GM23338 (cell line): Measurements from ENCODE around the gene EBNA1BP2. TPM values are rescaled to one million over a fixed set of nuclear protein-coding genes. Genes with fewer than 3 reads are reported as not detected.

Source experiments
- ATAC-seq: fragments of 200-7000 bp; cut with Tn5 transposase; 3 replicates; pipeline ENCODE4 v1.9.1; 2020
- DNase-seq: peaks from one replicate; pipeline ENCODE4 v3.0.0-alpha.2; 2015; ENCODE audit warnings: low spot score
- H2AFZ ChIP-seq: fragments of 200-600 bp; sonication (generic); 2 replicates; pipeline ENCODE4 v1.8.0; 2016; ENCODE audit warnings: antibody characterized with exemption, mild to moderate bottlenecking, moderate library complexity
- H3F3A ChIP-seq: fragments of 200-600 bp; sonication (generic); replicated peaks from 2 replicates; pipeline ENCODE4 v1.8.0; 2017; ENCODE audit warnings: antibody characterized with exemption, mixed run types, low read depth
- H3K27ac ChIP-seq: fragments of 200-600 bp; sonication (generic); 2 replicates; pipeline ENCODE4 v1.6.1; 2016; ENCODE audit warnings: low read depth
- H3K27me3 ChIP-seq: fragments of 200-600 bp; sonication (generic); 2 replicates; pipeline ENCODE4 v1.8.0; 2016; ENCODE audit warnings: mild to moderate bottlenecking, mixed run types, moderate library complexity; ENCODE audit not compliant: insufficient read depth
- H3K36me3 ChIP-seq: fragments of 200-600 bp; sonication (generic); 2 replicates; pipeline ENCODE4 v1.8.0; 2016; ENCODE audit warnings: mild to moderate bottlenecking; ENCODE audit not compliant: insufficient read depth
- H3K4me1 ChIP-seq: fragments of 200-600 bp; sonication (generic); 2 replicates; pipeline ENCODE4 v1.8.0; 2016; ENCODE audit warnings: mild to moderate bottlenecking, moderate library complexity; ENCODE audit not compliant: insufficient read depth
- H3K4me2 ChIP-seq: fragments of 200-600 bp; sonication (generic); 2 replicates; pipeline ENCODE4 v1.7.1; 2017; ENCODE audit warnings: mixed run types
- H3K4me3 ChIP-seq: fragments of 200-600 bp; sonication (generic); 2 replicates; pipeline ENCODE4 v1.6.1; 2016; ENCODE audit warnings: mixed run types
- H3K79me2 ChIP-seq: fragments of 200-600 bp; sonication (generic); replicated peaks from 2 replicates; pipeline ENCODE4 v1.8.0; 2017; ENCODE audit warnings: mild to moderate bottlenecking; ENCODE audit not compliant: insufficient read depth
- H3K9me2 ChIP-seq: fragments of 200-600 bp; sonication (generic); 2 replicates; pipeline ENCODE4 v1.8.0; 2017; ENCODE audit not compliant: insufficient read depth
- H4K20me1 ChIP-seq: fragments of 200-600 bp; sonication (generic); replicated peaks from 2 replicates; pipeline ENCODE4 v1.8.0; 2017; ENCODE audit warnings: mild to moderate bottlenecking; ENCODE audit not compliant: insufficient read depth
- H3K27ac Mint-ChIP-seq: 2 replicates; pipeline ENCODE4 v1.8.0; 2020; ENCODE audit warnings: inconsistent platforms, mild to moderate bottlenecking, moderate library complexity, mixed read lengths
- H3K27me3 Mint-ChIP-seq: 3 replicates; pipeline ENCODE4 v1.8.0; 2022; ENCODE audit warnings: low read depth, mild to moderate bottlenecking, moderate library complexity, mixed read lengths, inconsistent platforms; ENCODE audit not compliant: insufficient read depth, poor library complexity
- H3K36me3 Mint-ChIP-seq: 3 replicates; pipeline ENCODE4 v1.8.0; 2021; ENCODE audit warnings: low read depth, mild to moderate bottlenecking, inconsistent platforms, moderate library complexity, mixed read lengths
- H3K4me1 Mint-ChIP-seq: 3 replicates; pipeline ENCODE4 v1.8.0; 2020; ENCODE audit warnings: mild to moderate bottlenecking, inconsistent platforms, mixed read lengths
- H3K4me3 Mint-ChIP-seq: 3 replicates; pipeline ENCODE4 v1.8.0; 2021; ENCODE audit warnings: moderate library complexity, mild to moderate bottlenecking, inconsistent platforms, mixed read lengths
- H3K9me3 Mint-ChIP-seq: 3 replicates; pipeline ENCODE4 v1.8.0; 2020; ENCODE audit warnings: moderate library complexity, mild to moderate bottlenecking, inconsistent platforms, mixed read lengths
- CTCF ChIP-seq, 2 experiments: fragments of 200-600 bp in 1 of 2; sonication (generic) in 1 of 2; conservative IDR thresholded peaks; 2 replicates each; pipeline versions ENCODE4 v1.5.1 to v1.6.1; 2016 to 2017; ENCODE audit warnings: antibody characterized with exemption in 2 of 2, low read depth in 2 of 2, mild to moderate bottlenecking in 2 of 2, moderate library complexity in 1 of 2
- ETS1 ChIP-seq: IDR thresholded peaks from 2 replicates; pipeline ENCODE4 v1.6.1; 2016; ENCODE audit warnings: antibody characterized with exemption
- EZH2 ChIP-seq: fragments of 200-600 bp; sonication (generic); IDR thresholded peaks from one replicate; pipeline ENCODE4 v1.8.0; 2017; ENCODE audit warnings: antibody characterized with exemption, mild to moderate bottlenecking, low read depth; ENCODE audit not compliant: unreplicated experiment
- JUNB ChIP-seq: IDR thresholded peaks from one replicate; pipeline ENCODE4 v1.6.1; 2016; ENCODE audit warnings: antibody characterized with exemption; ENCODE audit not compliant: unreplicated experiment
- NANOG ChIP-seq: IDR thresholded peaks from 2 replicates; pipeline ENCODE4 v1.6.1; 2016; ENCODE audit warnings: antibody characterized with exemption, borderline replicate concordance
- POLR2AphosphoS5 ChIP-seq: IDR thresholded peaks from 2 replicates; pipeline ENCODE4 v1.6.1; 2016; ENCODE audit warnings: antibody characterized with exemption, low read depth
- REST ChIP-seq: IDR thresholded peaks from one replicate; pipeline ENCODE4 v1.6.1; 2018; ENCODE audit warnings: antibody characterized with exemption; ENCODE audit not compliant: unreplicated experiment
- ZNF331 ChIP-seq: fragments of 250-450 bp; sonication (Bioruptor Pico); IDR thresholded peaks from 2 replicates; pipeline ENCODE4 v1.5.0; 2020; ENCODE audit warnings: low read depth, mild to moderate bottlenecking, moderate library complexity
- polyA plus RNA-seq: library from polyadenylated mRNA; unstranded; fragments of >200 nt; fragmentation: Nextera tagmentation; extraction: Ambion mirVana; gene quantifications from 2 replicates; pipeline ENCODE4 v1.2.1, GENCODE V29; 2016
- total RNA-seq: library from RNA; depleted of rRNA; stranded (reverse); fragments of >200 nt; shearing (Covaris generic); gene quantifications from 2 replicates; pipeline ENCODE4 v1.2.3, GENCODE V29; 2014

The EBNA1BP2 gene
- total and polyA plus RNA-seq, 2 experiments from 2014 or later = 130 to 249 TPM

- no peak for TF ChIP-seq REST
- TF ChIP-seq CTCF (conservative IDR thresholded peaks at IDR 0.05; ENCODE audit: low read depth in 2 of 2) = no peak
- no peak for TF ChIP-seq NANOG
Observed at GRCh38 chr1:43156026-43156425, 16.1 kb downstream of the EBNA1BP2 start (continued).

GRCh38 chr1:43153443-43153842 is 18.6 kb downstream of the EBNA1BP2 start:
- no peak overlapping the region for H3K4me2 ChIP-seq
- no peaks in the 10 kb centered on the region for H3K27me3 ChIP-seq
- H2AFZ ChIP-seq = no peak overlapping the region
- H3F3A ChIP-seq = no peaks in the 10 kb centered on the region
- H4K20me1 ChIP-seq = no peaks in the 10 kb centered on the region
- H3K9me2 ChIP-seq = peaks cover 10% of the 10 kb centered on the region; the same call in 1 of the 2 replicates
- no peak overlapping the region for H3K27ac ChIP-seq
- H3K4me1 Mint-ChIP-seq = peaks cover 12% of the 10 kb centered on the region
- ATAC-seq = no peak
- peaks cover 7% of the 10 kb centered on the region for H3K4me1 ChIP-seq
- H3K27ac Mint-ChIP-seq = no peak overlapping the region
- H3K36me3 ChIP-seq = no peaks in the 10 kb centered on the region
- peaks cover 3% of the 10 kb centered on the region for H3K27me3 Mint-ChIP-seq
- H3K36me3 Mint-ChIP-seq = no peaks in the 10 kb centered on the region
- H3K9me3 Mint-ChIP-seq = no peaks in the 10 kb centered on the region
- H3K4me3 Mint-ChIP-seq = no peak overlapping the region
- no peak overlapping the region for H3K4me3 ChIP-seq
- no peaks in the 10 kb centered on the region for H3K79me2 ChIP-seq
- DNase-seq = no peak
- TF ChIP-seq ETS1 = no peak
- TF ChIP-seq ZNF331 (CRISPR knock-in tag) = no peak
- TF ChIP-seq JUNB = no peak
- no peak for TF ChIP-seq POLR2AphosphoS5
- TF ChIP-seq REST = no peak
- no peak for TF ChIP-seq NANOG
- no peak for TF ChIP-seq EZH2
